ENCODE results near the gene ACOX1.

DNA sequence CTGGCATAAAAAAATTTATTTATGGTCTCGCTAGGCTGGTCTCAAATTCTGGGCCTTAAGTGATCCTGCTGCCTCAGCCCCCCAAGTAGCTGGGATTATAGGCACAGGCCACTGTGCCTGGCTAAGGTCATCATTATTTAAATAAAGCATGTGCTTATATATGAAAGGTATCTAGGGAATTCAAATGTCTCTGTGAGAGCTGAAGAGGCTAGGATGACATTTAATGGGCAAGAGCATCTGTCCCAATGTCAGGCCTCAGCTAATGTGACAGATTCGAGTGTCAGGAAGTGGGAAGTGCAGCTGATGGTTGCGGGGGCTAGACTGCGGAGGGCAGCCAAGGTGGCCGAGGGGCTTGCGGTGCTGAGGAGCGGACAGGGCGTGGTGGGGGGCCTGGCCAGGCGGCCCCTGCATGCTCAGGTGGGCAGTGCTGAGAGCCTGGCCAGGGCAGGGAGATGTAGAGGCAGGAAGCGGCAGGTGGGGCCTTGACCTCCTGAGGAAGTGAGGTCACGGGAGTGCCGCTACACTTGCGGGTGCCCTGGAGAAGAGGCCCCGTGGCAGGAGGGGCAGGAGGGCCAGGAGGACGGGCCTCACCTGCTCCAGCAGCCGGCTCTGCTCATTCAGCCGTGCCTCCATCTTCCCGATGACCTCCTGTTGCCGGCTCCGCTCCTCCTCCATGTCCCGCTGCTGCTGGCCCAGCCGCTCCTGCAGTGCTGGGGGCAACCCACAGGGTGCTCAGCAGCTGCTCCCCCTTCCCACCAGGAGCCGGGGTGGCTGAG, 61.6 kb downstream of the ACOX1 start:
- TF ChIP-seq, protein P1, sequence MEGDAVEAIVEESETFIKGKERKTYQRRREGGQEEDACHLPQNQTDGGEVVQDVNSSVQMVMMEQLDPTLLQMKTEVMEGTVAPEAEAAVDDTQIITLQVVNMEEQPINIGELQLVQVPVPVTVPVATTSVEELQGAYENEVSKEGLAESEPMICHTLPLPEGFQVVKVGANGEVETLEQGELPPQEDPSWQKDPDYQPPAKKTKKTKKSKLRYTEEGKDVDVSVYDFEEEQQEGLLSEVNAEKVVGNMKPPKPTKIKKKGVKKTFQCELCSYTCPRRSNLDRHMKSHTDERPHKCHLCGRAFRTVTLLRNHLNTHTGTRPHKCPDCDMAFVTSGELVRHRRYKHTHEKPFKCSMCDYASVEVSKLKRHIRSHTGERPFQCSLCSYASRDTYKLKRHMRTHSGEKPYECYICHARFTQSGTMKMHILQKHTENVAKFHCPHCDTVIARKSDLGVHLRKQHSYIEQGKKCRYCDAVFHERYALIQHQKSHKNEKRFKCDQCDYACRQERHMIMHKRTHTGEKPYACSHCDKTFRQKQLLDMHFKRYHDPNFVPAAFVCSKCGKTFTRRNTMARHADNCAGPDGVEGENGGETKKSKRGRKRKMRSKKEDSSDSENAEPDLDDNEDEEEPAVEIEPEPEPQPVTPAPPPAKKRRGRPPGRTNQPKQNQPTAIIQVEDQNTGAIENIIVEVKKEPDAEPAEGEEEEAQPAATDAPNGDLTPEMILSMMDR (IDR thresholded peaks at IDR 0.05; ENCODE audit: low read length), result no peak
- no peak for TF ChIP-seq EZH2 (optimal IDR thresholded peaks at IDR 0.05; ENCODE audit: low read depth, low read length)
- TF ChIP-seq EZH2phosphoT487 (IDR thresholded peaks at IDR 0.05; ENCODE audit: low read length), result no peak

All from MM.1S (cell line).